Activated naive CD4-positive, alpha-beta T cell treated with anti-CD3 and anti-CD28 coated beads, Interleukin-2, amount 10 ng/mL, durations not matched to agents 7 days and 5 days (primary cell): ENCODE results near the gene SEMA7A.
"Not testable (repeated sequence)": the region's sequence is repeated elsewhere in the genome, so short reads cannot be mapped to it uniquely, and the experiment has no call there.

Experiments
- CTCF ChIA-PET: fragments of 350-600 bp; sonication (Branson Sonifier 250); formaldehyde crosslinking; loops from one replicate; lab custom pipeline; 2021; ENCODE audit warnings: antibody characterized with exemption; lab: Charles Lee
- DNase-seq: peaks from one replicate; pipeline ENCODE4 v3.0.0-alpha.2; 2020
- H3K27ac Mint-ChIP-seq: one replicate; pipeline ENCODE4 v1.8.0; 2021; ENCODE audit warnings: mild to moderate bottlenecking, moderate library complexity, mixed read lengths
- H3K27me3 Mint-ChIP-seq: one replicate; pipeline ENCODE4 v1.8.0; 2021; ENCODE audit warnings: mild to moderate bottlenecking, mixed read lengths
- H3K36me3 Mint-ChIP-seq: one replicate; pipeline ENCODE4 v1.8.0; 2021; ENCODE audit warnings: mixed read lengths
- H3K4me1 Mint-ChIP-seq: one replicate; pipeline ENCODE4 v1.8.0; 2021; ENCODE audit warnings: mixed read lengths
- H3K4me3 Mint-ChIP-seq: one replicate; pipeline ENCODE4 v1.8.0; 2021; ENCODE audit warnings: mild to moderate bottlenecking, moderate library complexity, mixed read lengths
- H3K9me3 Mint-ChIP-seq: one replicate; pipeline ENCODE4 v1.8.0; 2021; ENCODE audit warnings: mixed read lengths

The SEMA7A gene

GRCh38 chr15:74374648-74375302, 59.0 kb downstream of the SEMA7A start:
- Mint-ChIP-seq H3K4me1 (peaks cover 30% of the 10 kb centered on the region), H3K27me3 (peaks cover 36% of the 10 kb centered on the region), H3K36me3 (no peaks in the 10 kb centered on the region), H3K27ac (no peak overlapping the region), H3K4me3 (peak overlapping the region; percentile 81), H3K9me3 (no peaks in the 10 kb centered on the region)
- CTCF ChIA-PET, result interaction anchor here (0.7 to 9.8 kb wide), 10 partner anchors 8 to 258 kb away, joined by 3 to 145 read pairs (median 3); partner anchors contain the start of genes CLK3 and SEMA7A
- no peak for DNase-seq

GRCh38 chr15:74373731-74374647, 59.8 kb downstream of the SEMA7A start:
- Mint-ChIP-seq H3K4me1 (peaks cover 22% of the 10 kb centered on the region), H3K4me3 (peak overlapping the region; percentile 81), H3K27me3 (peaks cover 44% of the 10 kb centered on the region), H3K9me3 (no peaks in the 10 kb centered on the region), H3K36me3 (no peaks in the 10 kb centered on the region), H3K27ac (peak overlapping the region; percentile 84)
- DNase-seq, result peak; percentile 98
- CTCF ChIA-PET, result interaction anchor here (0.7 to 9.8 kb wide), 13 partner anchors 8 to 397 kb away, joined by 3 to 145 read pairs (median 3); partner anchors contain the start of genes CLK3 and SEMA7A

GRCh38 chr15:74373056-74373650, 60.6 kb downstream of the SEMA7A start:
- H3K27ac Mint-ChIP-seq, result peak overlapping the region; percentile 28
- no peaks in the 10 kb centered on the region for H3K36me3 Mint-ChIP-seq
- H3K9me3 Mint-ChIP-seq, result no peaks in the 10 kb centered on the region
- no peak for DNase-seq
- CTCF ChIA-PET, result interaction anchor here (0.6 to 9.8 kb wide), 13 partner anchors 9 to 398 kb away, joined by 3 to 145 read pairs (median 4); partner anchors contain the start of genes CLK3 and SEMA7A
- H3K27me3 Mint-ChIP-seq, result peaks cover 49% of the 10 kb centered on the region
- H3K4me3 Mint-ChIP-seq, result peak overlapping the region; percentile 81
- peaks cover 16% of the 10 kb centered on the region for H3K4me1 Mint-ChIP-seq

GRCh38 chr15:74370471-74370870, 63.3 kb downstream of the SEMA7A start:
- DNase-seq, result no peak
- Mint-ChIP-seq H3K4me1 (peaks cover 15% of the 10 kb centered on the region), H3K27me3 (peaks cover 76% of the 10 kb centered on the region), H3K4me3 (no peak overlapping the region), H3K27ac (no peak overlapping the region), H3K9me3 (no peaks in the 10 kb centered on the region), H3K36me3 (no peaks in the 10 kb centered on the region)
- CTCF ChIA-PET, result interaction anchor here (1.0 to 9.8 kb wide), 5 partner anchors 68 to 262 kb away, joined by 3 to 145 read pairs (median 4); partner anchors contain the start of gene SEMA7A

- H3K27me3 Mint-ChIP-seq, result peaks cover 83% of the 10 kb centered on the region
- no peak for DNase-seq
- H3K4me1 Mint-ChIP-seq, result peaks cover 11% of the 10 kb centered on the region
- CTCF ChIA-PET, result interaction anchor here (1.0 to 7.5 kb wide), 3 partner anchors 113 to 263 kb away, joined by 3 to 81 read pairs (median 4); no protein-coding TSS in a partner anchor
- no peaks in the 10 kb centered on the region for H3K9me3 Mint-ChIP-seq
- H3K4me3 Mint-ChIP-seq, result no peak overlapping the region
- no peaks in the 10 kb centered on the region for H3K36me3 Mint-ChIP-seq
- no peak overlapping the region for H3K27ac Mint-ChIP-seq
These were observed 64.0 kb downstream of the SEMA7A start for GRCh38 chr15:74369756-74370155.

DNA sequence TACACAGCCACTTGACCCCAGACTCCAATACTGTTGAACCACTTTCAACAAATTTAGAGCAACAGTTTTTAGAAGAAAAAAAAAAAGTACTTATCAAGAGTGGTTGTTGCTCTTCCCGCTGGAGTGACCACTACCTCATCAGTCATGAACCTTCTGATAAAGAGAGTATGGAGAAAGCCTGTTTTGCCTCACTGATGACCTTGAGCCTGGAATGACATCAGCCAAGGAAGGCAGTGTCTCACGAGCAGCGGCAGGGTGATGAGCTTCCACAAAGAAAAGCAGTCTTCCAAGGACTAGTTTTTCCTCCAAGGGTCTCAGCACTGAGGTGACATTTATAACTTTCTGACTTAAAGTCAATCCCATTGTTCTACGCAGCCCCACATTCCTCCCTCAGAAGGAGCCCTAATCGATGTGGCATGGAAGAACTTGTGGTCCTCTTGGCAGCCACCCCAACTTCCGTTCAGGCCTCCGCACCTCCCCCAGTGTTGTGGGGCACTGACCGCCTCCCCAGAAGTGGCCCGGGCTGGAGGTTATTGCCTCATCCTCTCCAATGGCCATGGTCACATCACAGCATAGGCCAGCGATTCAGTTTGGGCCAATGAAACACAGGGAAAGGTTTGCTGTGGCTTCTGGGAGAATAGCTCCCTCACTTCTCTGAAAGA, 64.5 kb downstream of the SEMA7A start:
- CTCF ChIA-PET, result interaction anchor here (0.7 to 7.5 kb wide), 3 partner anchors 10 to 264 kb away, joined by 3 to 81 read pairs (median 3); no protein-coding TSS in a partner anchor
- peaks cover 6% of the 10 kb centered on the region for H3K4me1 Mint-ChIP-seq
- H3K9me3 Mint-ChIP-seq, result no peaks in the 10 kb centered on the region
- no peak overlapping the region for H3K4me3 Mint-ChIP-seq
- H3K27me3 Mint-ChIP-seq, result peaks cover 89% of the 10 kb centered on the region
- no peak overlapping the region for H3K27ac Mint-ChIP-seq
- H3K36me3 Mint-ChIP-seq, result no peaks in the 10 kb centered on the region
- DNase-seq, result no peak

DNA sequence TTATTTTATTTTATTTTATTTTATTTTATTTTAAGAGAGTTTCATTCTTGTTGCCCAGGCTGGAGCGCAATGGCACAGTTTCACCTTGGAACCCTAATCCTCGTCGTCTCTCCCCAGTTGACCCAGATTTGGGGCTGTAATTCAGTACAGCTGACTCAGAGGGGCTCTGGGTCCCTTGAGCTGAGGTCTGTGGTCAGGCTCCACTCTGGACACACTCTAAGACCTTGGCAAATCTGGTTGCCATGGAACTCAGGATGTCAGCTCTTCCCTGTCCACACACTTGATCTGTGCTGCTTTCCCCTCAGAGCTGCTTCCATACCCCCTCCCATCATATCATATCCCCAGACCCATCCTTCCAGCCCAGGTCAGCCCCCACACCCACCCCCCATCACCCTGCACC, 65.6 kb downstream of the SEMA7A start:
- CTCF ChIA-PET, result interaction anchor here (0.6 kb wide), 1 partner anchor 14 kb away, joined by 3 read pairs; no protein-coding TSS in a partner anchor
- H3K36me3 Mint-ChIP-seq, result no peaks in the 10 kb centered on the region
- H3K27me3 Mint-ChIP-seq, result peaks cover 92% of the 10 kb centered on the region
- H3K9me3 Mint-ChIP-seq, result no peaks in the 10 kb centered on the region
- DNase-seq, result no peak
- no peak overlapping the region for H3K4me3 Mint-ChIP-seq
- no peak overlapping the region for H3K27ac Mint-ChIP-seq
- H3K4me1 Mint-ChIP-seq, result peaks cover 3% of the 10 kb centered on the region

- Mint-ChIP-seq H3K4me1 (peaks cover 3% of the 10 kb centered on the region), H3K36me3 (no peaks in the 10 kb centered on the region), H3K27ac (no peak within 1 kb of the TSS), H3K9me3 (no peaks in the 10 kb centered on the region), H3K27me3 (peaks cover 89% of the 10 kb centered on the region), H3K4me3 (peak within 1 kb of the TSS; percentile 37)
- CTCF ChIA-PET, result interaction anchor here (1.5 kb wide), 1 partner anchor 72 kb away, joined by 5 read pairs; no protein-coding TSS in a partner anchor
- no peak for DNase-seq
These were observed 66.4 kb downstream of the SEMA7A start, which contains the start of gene CYP11A1 for GRCh38 chr15:74367296-74367854. CYP11A1 (minus strand) TSS chr15:74367646; CDS start chr15:74367585, 61 bp downstream.

DNA sequence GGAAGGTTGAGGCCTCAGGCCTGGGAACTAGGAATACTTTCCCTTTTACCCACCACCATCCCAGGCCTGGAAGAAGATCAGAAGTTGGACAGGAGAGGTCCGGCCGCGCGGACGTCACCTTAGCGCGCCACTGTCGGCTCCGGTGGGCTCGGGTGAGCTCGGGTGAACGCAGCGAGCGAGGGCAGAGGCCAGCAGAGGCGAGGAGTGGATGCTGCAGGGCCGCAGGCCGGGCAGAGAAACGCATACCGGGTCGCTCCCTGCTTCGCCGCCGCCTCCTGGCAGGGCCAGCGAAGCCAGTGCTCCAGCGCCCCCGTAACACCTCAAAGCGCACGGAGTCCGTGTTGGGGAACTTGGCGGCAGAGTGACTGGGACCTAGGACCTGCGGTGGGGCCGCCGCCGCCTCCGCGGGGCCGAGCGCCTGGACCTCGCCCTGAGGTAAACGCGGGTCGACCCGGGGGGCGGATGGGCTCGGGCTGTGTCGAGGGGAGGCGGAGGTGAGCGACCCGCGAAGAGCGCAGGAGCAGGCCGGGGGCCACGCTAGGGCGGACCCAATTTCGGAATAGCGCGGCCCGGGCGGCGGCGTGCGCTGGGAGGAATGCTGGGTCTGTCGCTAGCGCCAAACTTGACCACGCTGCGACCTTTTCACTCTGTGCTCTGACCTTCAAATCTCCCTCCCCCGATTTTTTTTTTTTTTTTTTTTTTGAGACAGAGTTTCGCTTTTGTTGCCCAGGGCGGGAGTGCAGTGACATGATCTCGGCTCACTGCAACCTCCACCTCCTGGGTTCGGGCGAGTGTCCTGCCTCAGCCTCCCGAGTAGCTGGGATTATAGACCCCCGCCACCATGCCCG, 67.9 kb downstream of the SEMA7A start:
- DNase-seq, result no peak
- Mint-ChIP-seq H3K9me3 (no peaks in the 10 kb centered on the region), H3K4me3 (peak overlapping the region; percentile 53), H3K4me1 (peaks cover 3% of the 10 kb centered on the region), H3K27me3 (peaks cover 83% of the 10 kb centered on the region), H3K36me3 (no peaks in the 10 kb centered on the region), H3K27ac (no peak overlapping the region)
- CTCF ChIA-PET, result no interaction called here

- Mint-ChIP-seq H3K4me1 (peaks cover 3% of the 10 kb centered on the region), H3K36me3 (no peaks in the 10 kb centered on the region), H3K4me3 (peak overlapping the region; percentile 53), H3K27ac (no peak overlapping the region), H3K27me3 (peaks cover 78% of the 10 kb centered on the region), H3K9me3 (no peaks in the 10 kb centered on the region)
- CTCF ChIA-PET, result no interaction called here
- DNase-seq, result no peak
These were observed 68.7 kb downstream of the SEMA7A start for GRCh38 chr15:74364936-74365597.

DNA sequence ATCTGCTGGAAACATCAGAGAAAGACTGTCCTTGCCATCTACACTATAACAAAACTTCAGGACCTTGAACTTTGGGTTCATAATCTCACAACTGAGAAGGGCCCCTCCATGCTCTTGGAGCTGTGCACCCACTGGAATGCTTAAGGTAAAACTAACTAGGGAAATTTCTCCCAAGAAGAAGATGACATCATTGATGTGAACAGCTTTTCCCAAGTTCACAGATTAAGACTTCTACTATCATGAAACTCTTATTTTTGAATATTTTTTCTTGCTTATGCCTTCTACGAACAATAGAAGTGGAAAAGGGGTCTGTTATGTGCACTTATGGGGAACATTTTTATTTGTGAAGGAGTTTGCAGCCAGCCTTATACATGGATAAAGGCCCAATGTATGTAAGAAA, 71.3 kb downstream of the SEMA7A start:
- Mint-ChIP-seq H3K36me3 (no peaks in the 10 kb centered on the region), H3K4me1 (peaks cover 3% of the 10 kb centered on the region), H3K4me3 (no peak overlapping the region), H3K27ac (no peak overlapping the region), H3K9me3 (no peaks in the 10 kb centered on the region), H3K27me3 (peaks cover 56% of the 10 kb centered on the region)
- CTCF ChIA-PET, result interaction anchor here (0.7 to 1.2 kb wide), 3 partner anchors 10 to 409 kb away, joined by 3 to 4 read pairs (median 3); no protein-coding TSS in a partner anchor
- no peak for DNase-seq

- H3K27ac Mint-ChIP-seq, H3K4me1 Mint-ChIP-seq, DNase-seq, H3K4me3 Mint-ChIP-seq, H3K36me3 Mint-ChIP-seq, H3K9me3 Mint-ChIP-seq, CTCF ChIA-PET: not testable (repeated sequence)
- peaks cover 43% of the 10 kb centered on the region for H3K27me3 Mint-ChIP-seq
These were observed 72.9 kb downstream of the SEMA7A start for GRCh38 chr15:74360855-74361254.
